ENCODE data around the gene GADD45B. TPM values are rescaled to one million over a fixed set of nuclear protein-coding genes. Genes with fewer than 3 reads are reported as not detected.

GADD45B gene
- total and polyA plus RNA-seq, 2 donors (not counting 3 experiments of a cell fraction or from before 2014, with no cell fraction given) = 61.3 to 267 TPM

DNA sequence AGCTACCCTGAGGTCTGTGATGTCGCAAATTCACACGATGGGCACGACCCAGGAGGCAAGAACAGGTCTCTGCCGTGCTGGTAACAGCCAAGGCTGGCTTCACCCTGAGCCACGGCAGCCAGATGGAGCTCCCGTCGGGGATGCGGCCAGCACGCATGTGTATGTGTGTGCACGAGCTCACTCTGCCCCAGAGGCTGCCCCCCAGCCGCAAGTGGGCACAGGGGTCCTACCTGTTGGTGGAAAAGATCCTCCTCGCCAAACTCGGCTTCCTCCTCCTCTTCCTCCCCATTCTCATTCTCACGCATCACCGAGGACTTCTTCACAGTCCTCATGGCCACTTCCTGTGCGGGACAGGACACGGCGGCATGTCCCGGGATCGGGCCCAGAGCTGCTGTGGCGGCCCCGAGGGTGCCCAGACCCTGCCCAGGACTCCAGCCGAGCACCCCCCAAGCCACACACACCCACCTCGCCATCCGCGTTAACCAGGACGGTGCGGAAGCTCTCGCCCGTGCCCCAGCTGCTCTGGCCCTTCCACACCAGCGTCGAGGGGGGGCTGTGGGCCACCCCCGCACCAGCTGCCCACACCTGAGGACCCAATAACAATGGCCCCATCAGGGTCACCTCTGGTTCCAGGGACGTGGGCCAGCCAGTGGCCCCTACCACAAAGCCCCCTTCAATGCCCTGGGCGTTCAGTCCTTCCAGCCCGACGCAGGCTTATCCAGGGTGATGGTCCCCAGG is 44.4 kb upstream of the GADD45B start:
- Histone ChIP-seq H3K9me3 (replicated peaks; ENCODE audit: control insufficient read depth, insufficient read depth, low read length) (no peaks in the 10 kb centered on the region), H3K36me3 (ENCODE audit: control insufficient read depth in 2 of 2, extremely low read depth in 1 of 2, insufficient read depth in 2 of 2, low read length in 2 of 2) (peaks cover 0 to 28% of the 10 kb centered on the region in 2 experiments), H3K4me1 (ENCODE audit: control insufficient read depth, extremely low read depth, insufficient read depth, low read length) (peaks cover 14% of the 10 kb centered on the region), H3K9ac (replicated peaks; ENCODE audit: extremely low read depth, insufficient read depth, low read length) (no peak overlapping the region), H3K27me3 (ENCODE audit: control insufficient read depth in 2 of 2, insufficient read depth in 2 of 2, low read length in 2 of 2) (no peaks in the 10 kb centered on the region), H3K4me2 (ENCODE audit: insufficient read depth, low read length) (no peak overlapping the region), H3K79me2 (ENCODE audit: control insufficient read depth, insufficient read depth, low read length) (peaks cover 8% of the 10 kb centered on the region), H2AFZ (ENCODE audit: low read depth, low read length) (no peak overlapping the region), H4K20me1 (replicated peaks; ENCODE audit: control insufficient read depth, extremely low read depth, insufficient read depth, low read length) (no peaks in the 10 kb centered on the region), H3K9me1 (replicated peaks; ENCODE audit: control insufficient read depth, extremely low read depth, insufficient read depth, low read length) (no peaks in the 10 kb centered on the region), H3K4me3 (replicated peaks in 1 of 3; ENCODE audit: insufficient read depth in 1 of 3, low read depth in 1 of 3, low read length in 3 of 3) (no peak overlapping the region), H3K27ac (ENCODE audit: insufficient read depth, low read depth, low read length) (no peak overlapping the region)
- intact Hi-C loops (cut with micrococcal nuclease) (no loop called here), dilution Hi-C loops (cut with MboI; ENCODE audit: extremely low pct_ligation_motif_present, low sequenced_read_pairs) (no loop called here)
- CTCF ChIA-PET = interaction anchor here (0.8 to 1.3 kb wide), 3 partner anchors 180 to 206 kb away, joined by 3 to 5 read pairs (median 4); no protein-coding TSS in a partner anchor
- BruUV-seq (replicated peaks) = no TSS peak
- DNase-seq (ENCODE audit: low read depth, low spot score) (no peak), FAIRE-seq (no peak)
- POLR2A ChIA-PET = no interaction called here
- TF ChIP-seq EZH2 (IDR thresholded peaks at IDR 0.05; ENCODE audit: borderline replicate concordance, low read depth, low read length, severe bottlenecking) = no peak
- no peak for TF ChIP-seq MAX (IDR thresholded peaks at IDR 0.05; ENCODE audit: insufficient read depth, insufficient read length)
- no peak for TF ChIP-seq POLR2A (IDR thresholded peaks at IDR 0.05; ENCODE audit: low read depth, low read length)
- TF ChIP-seq MYC (IDR thresholded peaks at IDR 0.05; ENCODE audit: low read depth, low read length) = no peak
- TF ChIP-seq JUN (IDR thresholded peaks at IDR 0.05; ENCODE audit: borderline replicate concordance, insufficient read depth, insufficient read length, low read depth) = no peak
- no peak for TF ChIP-seq FOS (IDR thresholded peaks at IDR 0.05; ENCODE audit: borderline replicate concordance, insufficient read depth, low read length)
- no peak for TF ChIP-seq GATA2 (IDR thresholded peaks at IDR 0.05; ENCODE audit: insufficient read depth, insufficient read length, low read depth, low read length)
- no peak for TF ChIP-seq CTCF (IDR thresholded peaks at IDR 0.05; ENCODE audit: extremely low read depth in 1 of 2, insufficient read depth in 1 of 2, low read depth in 1 of 2, low read length in 2 of 2)
- TF ChIP-seq POLR2AphosphoS5 (IDR thresholded peaks at IDR 0.05; ENCODE audit: insufficient read depth, low read depth, low read length) = no peak

Measured in endothelial cell of umbilical vein (primary cell).